Transverse colon (tissue), 4 donors: Measurements from ENCODE around the gene CMTM2. TPM values are rescaled to one million over a fixed set of nuclear protein-coding genes. Genes with fewer than 3 reads are reported as not detected.

Experiments used
- DNase-seq: peaks from one replicate; pipeline ENCODE4 v3.0.0-alpha.2; 2019
- H3K27ac ChIP-seq, 4 donors: fragments of 200-600 bp; sonication (generic); 2 replicates each; pipeline ENCODE4 v1.5.1; 2016 to 2018; ENCODE audit warnings: inconsistent platforms in 4 of 4
- H3K27me3 ChIP-seq: fragments of 200-600 bp; sonication (generic); 2 replicates; pipeline ENCODE4 v1.5.1; 2017; ENCODE audit warnings: inconsistent platforms
- H3K36me3 ChIP-seq, 4 donors: fragments of 200-600 bp; sonication (generic); 2 replicates each; pipeline ENCODE4 v1.5.1; 2017 to 2019; ENCODE audit warnings: inconsistent platforms in 4 of 4
- H3K4me1 ChIP-seq, 4 donors: fragments of 200-600 bp; sonication (generic); 2 replicates each; pipeline ENCODE4 v1.5.1; 2017 to 2020; ENCODE audit warnings: inconsistent platforms in 4 of 4
- H3K4me3 ChIP-seq, 4 donors: fragments of 200-600 bp; sonication (generic); 1 replicate in 1 of 4; 2 replicates in 3 of 4; pipeline versions ENCODE4 v1.5.1 to v1.6.1; 2017 to 2019; ENCODE audit warnings: inconsistent platforms in 4 of 4
- H3K9me3 ChIP-seq, 2 donors: fragments of 200-600 bp; sonication (generic); 2 replicates each; pipeline ENCODE4 v1.5.1; 2017 to 2019; ENCODE audit warnings: inconsistent platforms in 2 of 2
- CTCF ChIP-seq, 5 experiments: fragments of 200-600 bp in 3 of 5; fragments of 450-650 bp in 2 of 5; sonication (generic) in 3 of 5; IDR thresholded peaks; 1 replicate in 2 of 5; 2 replicates in 3 of 5; pipeline ENCODE4 v1.5.1; 2016 to 2017; ENCODE audit warnings: antibody characterized with exemption in 5 of 5, inconsistent platforms in 3 of 5, mild to moderate bottlenecking in 2 of 5, moderate library complexity in 1 of 5
- EP300 ChIP-seq: sonication (generic); formaldehyde crosslinking; IDR thresholded peaks from one replicate; pipeline ENCODE4 v1.6.1; 2017; ENCODE audit warnings: antibody characterized with exemption, low read depth
- POLR2A ChIP-seq: fragments of 450-650 bp; IDR thresholded peaks from one replicate; pipeline ENCODE4 v1.6.1; 2016; ENCODE audit warnings: antibody characterized with exemption, mild to moderate bottlenecking, moderate library complexity
- POLR2AphosphoS5 ChIP-seq, 3 donors: sonication (generic); formaldehyde crosslinking; IDR thresholded peaks; one replicate each; pipeline ENCODE4 v1.6.1; 2016; ENCODE audit warnings: antibody characterized with exemption in 3 of 3
- WGBS, 2 donors: methylation state at CpG; one replicate each; pipeline ENCODE4 v1.1.5; 2018; ENCODE audit warnings: low coverage in 1 of 2; 5-methylcytosine and 5-hydroxymethylcytosine counted together
- in situ Hi-C, 4 donors: fragments of 200-750 bp; cut with MboI; loops; one replicate each; pipeline versions ENCODE4 v1.15.0 to v1.15.1; 2017; ENCODE audit warnings: low sequenced_read_pairs in 3 of 4, low pct_ligation_motif_present in 1 of 4, low pct_unique_long_range_greater_than_20kb in 1 of 4
- intact Hi-C: fragments of 100-400 bp; cut with DNase I; formaldehyde crosslinking; loops from one replicate; pipeline ENCODE4 v1.15.1; 2023; ENCODE audit warnings: low total_unique reads
- total RNA-seq, 4 donors: library from RNA; depleted of rRNA; stranded (reverse); fragments of >200 nt; gene quantifications; one replicate each; pipeline ENCODE4 v1.1.0, GENCODE V29; 2016

Gene CMTM2
- total RNA-seq, 4 donors from 2014 or later, result 0.48 TPM; not detected in 3

GRCh38 chr16:66598111-66598510, 18.8 kb downstream of the CMTM2 start:
- Histone ChIP-seq H3K4me3 (no peak overlapping the region), H3K27ac (no peak overlapping the region), H3K9me3 (no peaks in the 10 kb centered on the region), H3K27me3 (no peaks in the 10 kb centered on the region), H3K36me3 (no peaks in the 10 kb centered on the region), H3K4me1 (no peaks in the 10 kb centered on the region)
- WGBS, 2 donors, result 79 to 92% methylated on average over 2 to 3 of the region's 3 CpGs
- in situ Hi-C loops, result loop anchor here in 3 of 4 donors (25.0 kb wide), 2 partner anchors 111 to 186 kb away; no protein-coding TSS in a partner anchor
- TF ChIP-seq POLR2A, result no peak
- no peak for TF ChIP-seq POLR2AphosphoS5 (IDR thresholded peaks at IDR 0.05)
- no peak for TF ChIP-seq EP300
- TF ChIP-seq CTCF (IDR thresholded peaks at IDR 0.05), result no peak
- intact Hi-C loops, result no loop called here
- no peak for DNase-seq

GRCh38 chr16:66599726-66600125, 20.5 kb downstream of the CMTM2 start:
- no peak overlapping the region for H3K27ac ChIP-seq
- WGBS, 2 donors, result 92 to 94% methylated on average over 2 to 4 of the region's 4 CpGs
- intact Hi-C loops (loop anchor here (10.0 kb wide), 1 partner anchor 195 kb away; no protein-coding TSS in a partner anchor), in situ Hi-C loops (loop anchor here (10.0 to 25.0 kb wide), 3 partner anchors 112 to 195 kb away; no protein-coding TSS in a partner anchor)
- no peaks in the 10 kb centered on the region for H3K9me3 ChIP-seq
- H3K36me3 ChIP-seq, result no peaks in the 10 kb centered on the region
- DNase-seq, result no peak
- TF ChIP-seq CTCF (IDR thresholded peaks at IDR 0.05) (no peak), POLR2AphosphoS5 (IDR thresholded peaks at IDR 0.05) (no peak), POLR2A (no peak), EP300 (no peak)
- H3K4me1 ChIP-seq, result peaks cover 0 to 11% (median 5%) of the 10 kb centered on the region in 4 donors
- peaks cover 7% of the 10 kb centered on the region for H3K27me3 ChIP-seq
- H3K4me3 ChIP-seq, result no peak overlapping the region

- Histone ChIP-seq H3K27me3 (peaks cover 15% of the 10 kb centered on the region), H3K4me3 (no peak overlapping the region), H3K4me1 (peaks cover 0 to 18% (median 12%) of the 10 kb centered on the region in 4 donors), H3K9me3 (no peaks in the 10 kb centered on the region), H3K27ac (no peak overlapping the region), H3K36me3 (no peaks in the 10 kb centered on the region)
- DNase-seq, result no peak
- WGBS, 2 donors, result 92% methylated on average over 1 of the region's 1 CpG; no CpG with 5 or more reads in 1 of the 2 donors
- TF ChIP-seq CTCF (IDR thresholded peaks at IDR 0.05), result no peak
- TF ChIP-seq EP300, result no peak
- TF ChIP-seq POLR2A, result no peak
- TF ChIP-seq POLR2AphosphoS5 (IDR thresholded peaks at IDR 0.05), result no peak
- in situ Hi-C loops, result loop anchor here in 2 of 4 donors (10.0 to 25.0 kb wide), 2 partner anchors 188 to 196 kb away; no protein-coding TSS in a partner anchor
- intact Hi-C loops, result loop anchor here (10.0 kb wide), 1 partner anchor 196 kb away; no protein-coding TSS in a partner anchor
Measured at GRCh38 chr16:66600477-66600876, 21.2 kb downstream of the CMTM2 start.

GRCh38 chr16:66601471-66601870, 22.2 kb downstream of the CMTM2 start:
- in situ Hi-C loops, result loop anchor here in 2 of 4 donors (10.0 to 25.0 kb wide), 2 partner anchors 189 to 197 kb away; no protein-coding TSS in a partner anchor
- TF ChIP-seq POLR2AphosphoS5 (IDR thresholded peaks at IDR 0.05), result no peak
- TF ChIP-seq CTCF (IDR thresholded peaks at IDR 0.05), result no peak
- no peak for TF ChIP-seq POLR2A
- TF ChIP-seq EP300, result no peak
- intact Hi-C loops, result loop anchor here (10.0 kb wide), 1 partner anchor 197 kb away; no protein-coding TSS in a partner anchor

More at GRCh38 chr16:66601471-66601870, 22.2 kb downstream of the CMTM2 start:
- Histone ChIP-seq H3K4me1 (peaks cover 0 to 27% (median 18%) of the 10 kb centered on the region in 4 donors), H3K27ac (no peak overlapping the region), H3K4me3 (no peak overlapping the region), H3K27me3 (peaks cover 17% of the 10 kb centered on the region), H3K36me3 (no peaks in the 10 kb centered on the region), H3K9me3 (no peaks in the 10 kb centered on the region)
- 100% methylated on average over 5 of the region's 5 CpGs; no CpG with 5 or more reads in 1 of the 2 donors for WGBS, 2 donors
- no peak for DNase-seq
